Pancreas (tissue), 10 donors: ENCODE data around the gene RNF207. TPM values are rescaled to one million over a fixed set of nuclear protein-coding genes. Genes with fewer than 3 reads are reported as not detected.

Experiments used
- ATAC-seq, 4 donors: fragments of 200-7000 bp; cut with Tn5 transposase; one replicate each; pipeline versions ENCODE4 v1.8.0 to v1.9.1; 2020; ENCODE audit warnings: mild to moderate bottlenecking in 4 of 4, moderate library complexity in 4 of 4
- DNase-seq, 6 donors: peaks; one replicate each; pipeline ENCODE4 v3.0.0-alpha.2; 2020
- FAIRE-seq: peaks from 2 replicates; lab custom pipeline; 2012; peaks lifted over from hg19 to GRCh38; lab: Jason Lieb, UNC
- H3K27ac ChIP-seq, 4 donors: fragments of 200-600 bp; sonication (generic); 1 replicate in 3 of 4; 2 replicates in 1 of 4; pipeline versions ENCODE4 v1.5.0 to v1.8.0; 2020
- H3K27me3 ChIP-seq, 4 donors: fragments of 200-600 bp; one replicate each; pipeline ENCODE4 v1.8.0; 2021
- H3K36me3 ChIP-seq, 3 donors: fragments of 200-600 bp; sonication (generic) in 1 of 3; one replicate each; pipeline versions ENCODE4 v1.5.0 to v1.8.0; 2020 to 2021
- H3K4me1 ChIP-seq, 3 donors: fragments of 200-600 bp; one replicate each; pipeline ENCODE4 v1.8.0; 2021
- H3K4me3 ChIP-seq, 4 donors: fragments of 200-600 bp; sonication (generic) in 2 of 4; one replicate each; pipeline versions ENCODE4 v1.5.0 to v1.8.0; 2020 to 2021
- H3K9me3 ChIP-seq, 4 donors: fragments of 200-600 bp; one replicate each; pipeline ENCODE4 v1.8.0; 2021
- WGBS, 2 donors: extraction: QIAGEN DNeasy Blood & Tissue Kit; methylation state at CpG; one replicate each; pipeline ENCODE4 v1.1.7; 2013; 5-methylcytosine and 5-hydroxymethylcytosine counted together
- intact Hi-C, 3 donors: fragments of 100-400 bp; cut with DNase I; formaldehyde crosslinking; loops; one replicate each; pipeline versions ENCODE4 v1.11.1 to v1.14.2; 2022
- polyA plus RNA-seq, 2 donors: library from polyadenylated mRNA; stranded (reverse); fragments of 200-250 nt; gene quantifications; one replicate each; pipeline ENCODE4 v1.2.3, GENCODE V29; 2013
- total RNA-seq, 6 donors: library from RNA; stranded (reverse); fragmentation: NEBNext Ultra II Directional in 4 of 6; extraction: Animal tissue kit (Norgen Biotek cat#: 25700) in 4 of 6; gene quantifications; one replicate each; pipeline versions ENCODE4 v1.2.1 to v1.2.4, GENCODE V29; 2021 to 2023
- TF ChIP-seq, protein P1 (sequence below), 4 donors: fragments of 200-600 bp; sonication (generic) in 3 of 4; IDR thresholded peaks; one replicate each; pipeline versions ENCODE4 v1.5.0 to v1.8.0; 2021; ENCODE audit warnings: antibody characterized with exemption in 4 of 4
- donor health status: healthy with polysubstance abuse.
- donor health status: DM: no; HTN: no; CAD: no; lungs with moderate emphysema.
- donor health status: DM: no; HTN: no; CAD: no.
- donor health status: control.
- donor health status: control.
- donor health status: Bipolar disorder and iron deficiency.
- donor health status: DM: yes; HTN: yes; CAD: no.
- donor health status: DM: no; HTN: no; CAD: no.
- donor health status: DM: no; HTN: no; CAD: no.
- donor health status: DM: yes; HTN: yes; CAD: no.

The RNF207 gene
- total and polyA plus RNA-seq, 8 donors, result 7.1 to 52.8 (median 13.4) TPM

DNA sequence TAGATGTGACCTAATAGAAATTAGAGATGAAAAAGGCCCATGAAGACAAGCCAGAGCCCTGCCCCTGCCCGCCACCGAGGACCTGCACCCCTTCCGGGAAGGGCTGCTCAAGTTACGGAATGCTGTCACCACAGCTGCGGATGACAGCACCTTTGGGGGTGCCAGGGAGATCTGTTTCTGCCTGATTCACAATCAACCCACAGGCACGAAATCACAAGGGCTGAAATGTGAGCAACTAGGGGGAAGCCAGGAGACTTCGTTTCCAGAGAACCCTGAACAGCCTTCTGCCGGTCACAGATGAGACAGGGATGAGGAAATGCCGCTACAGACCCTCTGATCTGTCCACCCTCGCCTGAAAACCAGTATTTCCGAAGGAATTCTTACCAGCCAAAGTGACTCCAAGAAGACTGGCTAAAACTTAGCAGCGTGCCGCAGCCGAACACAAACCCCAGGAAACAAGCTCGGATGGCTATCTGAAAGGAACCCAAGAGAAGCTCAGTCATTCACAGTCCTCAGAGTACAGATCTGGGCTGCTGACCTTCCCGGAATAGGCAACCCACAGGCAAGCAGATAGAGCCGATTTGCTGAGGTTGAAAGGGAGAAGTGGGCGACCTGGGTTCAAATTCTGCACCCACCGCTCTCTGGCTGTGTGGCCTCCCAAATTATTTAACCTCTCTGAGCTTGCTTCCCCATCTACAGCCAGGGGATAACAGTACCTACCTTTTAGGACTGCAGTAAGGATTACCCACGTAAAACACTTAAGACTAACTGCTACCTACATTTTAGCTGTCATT lies 28.8 kb downstream of the RNF207 start:
- Histone ChIP-seq H3K4me3 (peak overlapping the region; percentile 57 to 91 (median 84)), H3K27me3 (no peaks in the 10 kb centered on the region), H3K4me1 (peaks cover 0 to 11% (median 8%) of the 10 kb centered on the region in 3 donors), H3K36me3 (peaks cover 0 to 13% (median 0%) of the 10 kb centered on the region in 3 donors), H3K9me3 (no peaks in the 10 kb centered on the region), H3K27ac (no peak overlapping the region)
- DNase-seq, result peak in 1 of 6 donors; percentile 25
- ATAC-seq, result peak in 1 of 4 donors; percentile 6
- 31 to 37% methylated on average over 20 of the region's 20 CpGs for WGBS, 2 donors
- FAIRE-seq, result no peak
- TF ChIP-seq, protein P1, sequence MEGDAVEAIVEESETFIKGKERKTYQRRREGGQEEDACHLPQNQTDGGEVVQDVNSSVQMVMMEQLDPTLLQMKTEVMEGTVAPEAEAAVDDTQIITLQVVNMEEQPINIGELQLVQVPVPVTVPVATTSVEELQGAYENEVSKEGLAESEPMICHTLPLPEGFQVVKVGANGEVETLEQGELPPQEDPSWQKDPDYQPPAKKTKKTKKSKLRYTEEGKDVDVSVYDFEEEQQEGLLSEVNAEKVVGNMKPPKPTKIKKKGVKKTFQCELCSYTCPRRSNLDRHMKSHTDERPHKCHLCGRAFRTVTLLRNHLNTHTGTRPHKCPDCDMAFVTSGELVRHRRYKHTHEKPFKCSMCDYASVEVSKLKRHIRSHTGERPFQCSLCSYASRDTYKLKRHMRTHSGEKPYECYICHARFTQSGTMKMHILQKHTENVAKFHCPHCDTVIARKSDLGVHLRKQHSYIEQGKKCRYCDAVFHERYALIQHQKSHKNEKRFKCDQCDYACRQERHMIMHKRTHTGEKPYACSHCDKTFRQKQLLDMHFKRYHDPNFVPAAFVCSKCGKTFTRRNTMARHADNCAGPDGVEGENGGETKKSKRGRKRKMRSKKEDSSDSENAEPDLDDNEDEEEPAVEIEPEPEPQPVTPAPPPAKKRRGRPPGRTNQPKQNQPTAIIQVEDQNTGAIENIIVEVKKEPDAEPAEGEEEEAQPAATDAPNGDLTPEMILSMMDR (IDR thresholded peaks at IDR 0.05), result no peak
- intact Hi-C loops, result no loop called here

DNA sequence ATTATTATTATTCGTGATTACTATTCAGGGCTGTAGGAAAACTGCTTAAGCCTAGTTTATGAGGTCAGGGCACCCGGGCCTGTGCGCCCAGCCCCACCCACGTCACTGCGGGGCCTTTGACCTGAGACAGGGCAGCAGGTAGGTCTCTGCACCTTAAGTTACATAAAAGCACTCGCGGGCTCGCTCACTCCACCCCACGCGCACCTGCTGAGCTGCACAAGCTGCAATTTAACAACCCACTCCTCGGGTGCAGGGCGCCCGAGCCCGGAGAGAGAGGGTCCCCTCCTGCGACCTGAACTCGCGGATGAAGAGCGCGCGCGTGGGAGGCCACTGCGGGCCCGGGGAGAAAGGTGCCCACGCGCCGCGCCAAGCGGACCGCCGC lies 29.4 kb downstream of the RNF207 start:
- WGBS, 2 donors, result 0 to 1% methylated on average over 28 to 30 of the region's 30 CpGs
- Histone ChIP-seq H3K4me3 (peak overlapping the region; percentile 57 to 91 (median 84)), H3K4me1 (peaks cover 0 to 11% (median 8%) of the 10 kb centered on the region in 3 donors), H3K36me3 (peaks cover 0 to 8% (median 0%) of the 10 kb centered on the region in 3 donors), H3K27me3 (no peaks in the 10 kb centered on the region), H3K27ac (peak overlapping the region in 1 of 4 donors; percentile 11), H3K9me3 (no peaks in the 10 kb centered on the region)
- peak in 4 of 6 donors; percentile 28 to 79 (median 62) for DNase-seq
- TF ChIP-seq, protein P1 (IDR thresholded peaks at IDR 0.05), result no peak
- peak in 2 of 4 donors; percentile 15 to 25 for ATAC-seq
- no peak for FAIRE-seq
- intact Hi-C loops, result no loop called here

DNA sequence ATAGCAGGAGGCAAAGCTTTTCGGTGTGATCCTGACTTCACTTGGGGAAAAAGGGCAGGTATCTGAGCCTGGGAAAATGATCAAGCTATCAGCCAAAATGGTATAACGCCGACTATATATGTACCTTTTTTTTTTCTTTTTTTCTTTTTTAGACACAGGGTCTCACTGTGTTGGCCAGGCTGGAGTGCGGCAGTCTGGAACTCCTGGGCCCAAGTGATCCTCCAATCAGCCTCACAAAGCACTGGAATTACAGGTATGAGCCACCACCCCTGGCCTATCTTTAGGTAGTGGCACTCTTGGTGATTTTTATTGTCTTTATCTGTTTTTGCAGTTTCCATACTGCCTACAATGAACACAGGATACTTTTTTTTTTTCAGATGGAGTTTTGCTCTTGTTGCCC lies 31.2 kb downstream of the RNF207 start:
- FAIRE-seq, result no peak
- H3K27me3 ChIP-seq, result peaks cover 0 to 12% (median 5%) of the 10 kb centered on the region in 4 donors
- 83 to 92% methylated on average over 4 of the region's 4 CpGs for WGBS, 2 donors
- DNase-seq, result no peak
- H3K27ac ChIP-seq, result no peak overlapping the region
- H3K4me3 ChIP-seq, result no peak overlapping the region
- no peaks in the 10 kb centered on the region for H3K36me3 ChIP-seq
- peaks cover 0 to 16% (median 8%) of the 10 kb centered on the region in 3 donors for H3K4me1 ChIP-seq
- intact Hi-C loops, result no loop called here
- no peaks in the 10 kb centered on the region for H3K9me3 ChIP-seq
- no peak for ATAC-seq
- TF ChIP-seq, protein P1 (IDR thresholded peaks at IDR 0.05), result no peak

DNA sequence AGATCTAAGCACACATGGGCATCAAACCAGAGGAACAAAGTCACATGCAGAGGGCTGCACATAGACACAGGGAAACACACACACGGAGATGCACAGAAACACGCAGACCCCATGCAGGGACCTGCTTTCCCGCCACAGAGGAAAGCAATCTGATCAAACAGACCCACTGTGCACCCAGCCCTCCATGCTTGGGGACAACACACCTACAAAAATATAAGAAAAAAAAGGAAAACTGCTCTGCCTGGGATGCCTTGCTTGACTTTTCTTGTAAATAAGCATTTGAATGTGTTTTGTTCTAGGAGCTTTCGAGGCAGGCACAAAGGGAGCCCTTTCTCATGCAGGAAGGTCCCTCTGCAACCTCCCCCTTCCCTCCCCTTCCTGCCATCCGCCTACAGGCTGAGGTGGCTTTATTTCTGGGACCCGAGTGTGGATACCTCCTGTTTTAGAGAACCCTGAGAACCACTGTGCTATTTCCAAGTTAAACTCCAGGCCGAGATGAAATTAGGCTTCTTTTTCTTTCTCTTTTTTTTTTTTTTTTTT lies 33.4 kb downstream of the RNF207 start:
- Histone ChIP-seq H3K4me3 (no peak overlapping the region), H3K4me1 (peaks cover 0 to 17% (median 8%) of the 10 kb centered on the region in 3 donors), H3K27ac (no peak overlapping the region), H3K9me3 (no peaks in the 10 kb centered on the region), H3K36me3 (no peaks in the 10 kb centered on the region), H3K27me3 (peaks cover 0 to 30% (median 8%) of the 10 kb centered on the region in 4 donors)
- ATAC-seq, result no peak
- FAIRE-seq, result no peak
- intact Hi-C loops, result no loop called here
- no peak for DNase-seq
- TF ChIP-seq, protein P1 (IDR thresholded peaks at IDR 0.05), result no peak
- 46 to 50% methylated on average over 7 of the region's 7 CpGs for WGBS, 2 donors
